GM19463 (cell line): ENCODE data around the gene NCOA1.
"Not testable (repeated sequence)": the region's sequence is repeated elsewhere in the genome, so short reads cannot be mapped to it uniquely, and the experiment has no call there.

Source experiments
- ATAC-seq: cut with Tn5 transposase; IDR thresholded peaks from one replicate; pipeline ENCODE4 v1.9.1; 2021; ENCODE audit warnings: mild to moderate bottlenecking, moderate library complexity; ENCODE audit not compliant: unreplicated experiment

Gene NCOA1

GRCh38 chr2:24676493-24676892 is 185.4 kb downstream of the NCOA1 start:
- no peak for ATAC-seq

GRCh38 chr2:24678066-24678465 is 187.0 kb downstream of the NCOA1 start:
- not testable (repeated sequence) for ATAC-seq

- no peak for ATAC-seq
These were observed 189.1 kb downstream of the NCOA1 start for GRCh38 chr2:24680196-24680595.

- no peak for ATAC-seq
These were observed 191.2 kb downstream of the NCOA1 start for GRCh38 chr2:24682304-24682703.

GRCh38 chr2:24683408-24683807 is 192.4 kb downstream of the NCOA1 start:
- ATAC-seq = no peak

- no peak for ATAC-seq
These were observed 199.5 kb downstream of the NCOA1 start for GRCh38 chr2:24690524-24690923.

- ATAC-seq = no peak
These were observed 200.8 kb downstream of the NCOA1 start for GRCh38 chr2:24691806-24692205.

GRCh38 chr2:24697792-24698191 is 206.7 kb downstream of the NCOA1 start:
- no peak for ATAC-seq

GRCh38 chr2:24702800-24703199 is 211.7 kb downstream of the NCOA1 start:
- no peak for ATAC-seq

- ATAC-seq = no peak
These were observed 213.6 kb downstream of the NCOA1 start for GRCh38 chr2:24704692-24705091.

GRCh38 chr2:24707143-24707542 is 216.1 kb downstream of the NCOA1 start:
- ATAC-seq = no peak

GRCh38 chr2:24708537-24709152 is 217.6 kb downstream of the NCOA1 start:
- no peak for ATAC-seq

- ATAC-seq = no peak
These were observed 219.8 kb downstream of the NCOA1 start for GRCh38 chr2:24710806-24711205.

GRCh38 chr2:24711865-24712264 is 220.8 kb downstream of the NCOA1 start:
- no peak for ATAC-seq

- no peak for ATAC-seq
These were observed 221.2 kb downstream of the NCOA1 start for GRCh38 chr2:24712296-24712695.

- no peak for ATAC-seq
These were observed 226.4 kb downstream of the NCOA1 start for GRCh38 chr2:24717263-24717951.

GRCh38 chr2:24720310-24720709 is 229.3 kb downstream of the NCOA1 start:
- peak; percentile 90 for ATAC-seq

- ATAC-seq = peak; percentile 37
These were observed 230.4 kb downstream of the NCOA1 start for GRCh38 chr2:24721470-24721869.

- ATAC-seq = no peak
These were observed 231.2 kb downstream of the NCOA1 start for GRCh38 chr2:24722141-24722790.

- ATAC-seq = no peak
These were observed 232.1 kb downstream of the NCOA1 start for GRCh38 chr2:24723191-24723590.

- no peak for ATAC-seq
These were observed 232.6 kb downstream of the NCOA1 start for GRCh38 chr2:24723665-24724064.

- no peak for ATAC-seq
These were observed 233.2 kb downstream of the NCOA1 start for GRCh38 chr2:24724111-24724775.
